Natural killer cell (primary cell): ENCODE measurements around the gene MLLT6. TPM values are rescaled to one million over a fixed set of nuclear protein-coding genes. Genes with fewer than 3 reads are reported as not detected.

ENCODE experiments used
- ATAC-seq, 3 donors: fragments of 150-1000 bp in 2 of 3; fragments of 200-7000 bp in 1 of 3; cut with Tn5 transposase; 1 replicate in 1 of 3; 2 replicates in 2 of 3; pipeline ENCODE4 v1.10.0; 2021; ENCODE audit warnings: mild to moderate bottlenecking in 2 of 3, moderate library complexity in 2 of 3
- DNase-seq, 2 donors: peaks; one replicate each; pipeline versions ENCODE4 v3.0.0 to v3.0.0-alpha.2; 2013 to 2021; ENCODE audit warnings: mixed read lengths in 1 of 2
- H3K27ac ChIP-seq: one replicate; pipeline ENCODE4 v1.5.1; 2013; ENCODE audit warnings: mild to moderate bottlenecking, low read length
- H3K27me3 ChIP-seq: one replicate; pipeline ENCODE4 v1.6.1; 2013; ENCODE audit warnings: low read length; ENCODE audit not compliant: control insufficient read depth, insufficient read depth
- H3K36me3 ChIP-seq: one replicate; pipeline ENCODE4 v1.6.1; 2013; ENCODE audit warnings: low read length; ENCODE audit not compliant: control insufficient read depth, insufficient read depth
- H3K4me1 ChIP-seq: one replicate; pipeline ENCODE4 v1.6.1; 2013; ENCODE audit warnings: low read length; ENCODE audit not compliant: control insufficient read depth, insufficient read depth
- H3K4me3 ChIP-seq: one replicate; pipeline ENCODE4 v1.5.1; 2013; ENCODE audit warnings: low read length
- H3K9me3 ChIP-seq: one replicate; pipeline ENCODE4 v1.6.1; 2013; ENCODE audit warnings: low read length; ENCODE audit not compliant: control insufficient read depth, insufficient read depth
- H3K27ac Mint-ChIP-seq, 2 donors: one replicate each; pipeline ENCODE4 v1.8.0; 2022; ENCODE audit warnings: mild to moderate bottlenecking in 2 of 2, mixed read lengths in 2 of 2, moderate library complexity in 1 of 2
- H3K27me3 Mint-ChIP-seq, 2 donors: one replicate each; pipeline ENCODE4 v1.8.0; 2022; ENCODE audit warnings: low read depth in 2 of 2, mixed read lengths in 2 of 2
- H3K36me3 Mint-ChIP-seq: one replicate; pipeline ENCODE4 v1.8.0; 2022; ENCODE audit warnings: mixed read lengths
- H3K4me1 Mint-ChIP-seq, 2 donors: one replicate each; pipeline ENCODE4 v1.8.0; 2022; ENCODE audit warnings: mixed read lengths in 2 of 2
- H3K4me3 Mint-ChIP-seq: one replicate; pipeline ENCODE4 v1.8.0; 2022; ENCODE audit warnings: mild to moderate bottlenecking, moderate library complexity, mixed read lengths
- H3K9me3 Mint-ChIP-seq, 2 donors: one replicate each; pipeline ENCODE4 v1.8.0; 2022; ENCODE audit warnings: mixed read lengths in 2 of 2
- WGBS: methylation state at CpG from one replicate; pipeline ENCODE4 v1.1.7; 2013; ENCODE audit warnings: missing lambda C conversion rate; ENCODE audit not compliant: insufficient coverage; 5-methylcytosine and 5-hydroxymethylcytosine counted together
- intact Hi-C: fragments of 100-400 bp; cut with micrococcal nuclease; formaldehyde crosslinking; loops from one replicate; pipeline ENCODE4 v1.14.2; 2022
- total RNA-seq, 4 donors: library from RNA; stranded (reverse); fragments of 120-200 nt in 1 of 4; gene quantifications; one replicate each; pipeline versions ENCODE4 v1.2.3 to v1.2.4, GENCODE V29; 2013 to 2022
- TF ChIP-seq, protein P1 (sequence below): fragments of 200-600 bp; IDR thresholded peaks from one replicate; pipeline ENCODE4 v1.8.0; 2022; ENCODE audit warnings: antibody characterized with exemption

Gene MLLT6
- total RNA-seq, 3 donors from 2014 or later (not counting 1 experiment from before 2014, with no cell fraction given) = 478 to 578 (median 485) TPM

GRCh38 chr17:38751808-38752307 lies 46.8 kb downstream of the MLLT6 start:
- Histone ChIP-seq H3K4me3 (peak overlapping the region; percentile 80), H3K4me1 (peaks cover 65% of the 10 kb centered on the region), H3K27ac (peak overlapping the region; percentile 86), H3K9me3 (no peaks in the 10 kb centered on the region), H3K27me3 (peaks cover 33% of the 10 kb centered on the region), H3K36me3 (peaks cover 15% of the 10 kb centered on the region)
- intact Hi-C loops = loop anchor here (1.0 to 10.0 kb wide), 6 partner anchors 23 to 400 kb away; partner anchors contain the start of genes CWC25, MLLT6 and PLXDC1
- Mint-ChIP-seq H3K9me3 (no peaks in the 10 kb centered on the region), H3K4me1 (peaks cover 54% of the 10 kb centered on the region in 2 donors), H3K27ac (peak overlapping the region; percentile 85 to 86), H3K36me3 (peaks cover 7% of the 10 kb centered on the region), H3K27me3 (peaks cover 26 to 29% of the 10 kb centered on the region in 2 donors), H3K4me3 (peak overlapping the region; percentile 96)
- DNase-seq (peak; percentile 82 to 92), ATAC-seq (peak; percentile 45 to 60 (median 50))
- WGBS = under 1% methylated on average over 44 of the region's 44 CpGs
- TF ChIP-seq, protein P1, sequence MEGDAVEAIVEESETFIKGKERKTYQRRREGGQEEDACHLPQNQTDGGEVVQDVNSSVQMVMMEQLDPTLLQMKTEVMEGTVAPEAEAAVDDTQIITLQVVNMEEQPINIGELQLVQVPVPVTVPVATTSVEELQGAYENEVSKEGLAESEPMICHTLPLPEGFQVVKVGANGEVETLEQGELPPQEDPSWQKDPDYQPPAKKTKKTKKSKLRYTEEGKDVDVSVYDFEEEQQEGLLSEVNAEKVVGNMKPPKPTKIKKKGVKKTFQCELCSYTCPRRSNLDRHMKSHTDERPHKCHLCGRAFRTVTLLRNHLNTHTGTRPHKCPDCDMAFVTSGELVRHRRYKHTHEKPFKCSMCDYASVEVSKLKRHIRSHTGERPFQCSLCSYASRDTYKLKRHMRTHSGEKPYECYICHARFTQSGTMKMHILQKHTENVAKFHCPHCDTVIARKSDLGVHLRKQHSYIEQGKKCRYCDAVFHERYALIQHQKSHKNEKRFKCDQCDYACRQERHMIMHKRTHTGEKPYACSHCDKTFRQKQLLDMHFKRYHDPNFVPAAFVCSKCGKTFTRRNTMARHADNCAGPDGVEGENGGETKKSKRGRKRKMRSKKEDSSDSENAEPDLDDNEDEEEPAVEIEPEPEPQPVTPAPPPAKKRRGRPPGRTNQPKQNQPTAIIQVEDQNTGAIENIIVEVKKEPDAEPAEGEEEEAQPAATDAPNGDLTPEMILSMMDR = no peak

DNA sequence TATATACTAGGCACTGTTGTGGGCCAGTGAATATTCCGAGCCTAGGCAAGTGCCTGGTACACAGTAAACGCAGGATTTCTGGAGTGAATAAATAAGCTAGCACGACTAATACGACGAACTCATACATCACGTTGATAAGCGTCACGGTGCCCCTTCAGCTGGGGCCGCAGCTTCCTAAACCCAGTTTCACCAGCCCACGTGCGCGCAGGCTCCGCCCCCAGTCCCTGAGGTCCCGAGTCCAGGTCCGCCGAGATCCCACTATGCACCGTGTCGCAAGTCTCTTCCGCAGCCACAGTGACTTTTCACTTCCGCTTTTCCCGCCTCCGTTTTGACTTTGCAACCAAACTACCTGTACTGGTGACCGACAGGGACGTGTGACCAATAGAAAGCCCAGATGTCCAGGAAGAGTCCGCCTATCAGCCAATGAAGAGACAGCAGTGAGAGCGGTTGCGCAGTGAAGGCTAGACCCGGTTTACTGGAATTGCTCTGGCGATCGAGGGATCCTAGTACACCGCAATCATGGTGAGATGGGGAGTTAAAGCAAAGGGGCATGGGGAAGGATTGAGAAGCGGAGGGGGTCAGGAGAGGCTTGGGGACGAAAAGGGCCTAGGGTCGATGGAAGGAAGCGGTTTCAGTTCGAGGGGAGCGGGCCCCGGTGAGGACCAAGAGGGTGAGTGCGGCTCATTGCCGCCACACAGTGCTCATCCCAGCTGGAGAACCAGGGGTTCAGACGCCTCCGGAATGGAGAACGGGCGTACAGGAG lies 47.4 kb downstream of the MLLT6 start, which contains the start of gene PSMB3:
Gene PSMB3, plus strand, starts transcription at position 434 of the 763 bp plus-strand sequence. Its CDS starts 86 bp downstream, at position 520.
- H3K4me1 Mint-ChIP-seq = peaks cover 52 to 54% of the 10 kb centered on the region in 2 donors
- H3K36me3 Mint-ChIP-seq = peaks cover 7% of the 10 kb centered on the region
- WGBS = under 1% methylated on average over 44 of the region's 44 CpGs
- TF ChIP-seq, protein P1 = no peak
- H3K27me3 Mint-ChIP-seq = peaks cover 23 to 28% of the 10 kb centered on the region in 2 donors
- no peaks in the 10 kb centered on the region for H3K9me3 Mint-ChIP-seq
- peak; percentile 84 to 96 (median 89) for ATAC-seq
- H3K27me3 ChIP-seq = peaks cover 28% of the 10 kb centered on the region
- peak within 1 kb of the TSS; percentile 85 to 86 for H3K27ac Mint-ChIP-seq
- intact Hi-C loops = loop anchor here (1.0 to 10.0 kb wide), 6 partner anchors 24 to 400 kb away; partner anchors contain the start of genes CWC25, MLLT6 and PLXDC1
- peak; percentile 83 to 99 for DNase-seq
- peak within 1 kb of the TSS; percentile 96 for H3K4me3 Mint-ChIP-seq
- H3K27ac ChIP-seq = peak within 1 kb of the TSS; percentile 86
- peaks cover 15% of the 10 kb centered on the region for H3K36me3 ChIP-seq
- peak within 1 kb of the TSS; percentile 80 for H3K4me3 ChIP-seq
- no peaks in the 10 kb centered on the region for H3K9me3 ChIP-seq
- peaks cover 58% of the 10 kb centered on the region for H3K4me1 ChIP-seq

- no peak for ATAC-seq
- H3K36me3 Mint-ChIP-seq = peaks cover 7% of the 10 kb centered on the region
- Histone ChIP-seq H3K9me3 (no peaks in the 10 kb centered on the region), H3K4me3 (peak overlapping the region; percentile 80), H3K36me3 (peaks cover 21% of the 10 kb centered on the region), H3K27me3 (peaks cover 23% of the 10 kb centered on the region), H3K27ac (peak overlapping the region; percentile 86), H3K4me1 (peaks cover 53% of the 10 kb centered on the region)
- H3K27ac Mint-ChIP-seq = peak overlapping the region; percentile 85 to 86
- intact Hi-C loops = loop anchor here (2.0 to 10.0 kb wide), 5 partner anchors 24 to 399 kb away; partner anchors contain the start of genes MLLT6 and PLXDC1
- H3K9me3 Mint-ChIP-seq = no peaks in the 10 kb centered on the region
- WGBS = 13% methylated on average over 22 of the region's 22 CpGs
- H3K27me3 Mint-ChIP-seq = peaks cover 23 to 24% of the 10 kb centered on the region in 2 donors
- peak overlapping the region; percentile 96 for H3K4me3 Mint-ChIP-seq
- peaks cover 47 to 49% of the 10 kb centered on the region in 2 donors for H3K4me1 Mint-ChIP-seq
- TF ChIP-seq, protein P1 = no peak
- no peak for DNase-seq
Measured at GRCh38 chr17:38753071-38753506, 48.0 kb downstream of the MLLT6 start.
